Parathyroid adenoma (tissue), 2 donors: ENCODE results near the gene METAP1.

Experiments
- H2AFZ ChIP-seq: fragments of 300-600 bp; sonication (generic); one replicate; pipeline ENCODE4 v1.7.0; 2017; ENCODE audit warnings: antibody characterized with exemption, mild to moderate bottlenecking
- H3K27ac ChIP-seq: fragments of 300-600 bp; sonication (generic); one replicate; pipeline ENCODE4 v1.7.0; 2017
- H3K27me3 ChIP-seq: fragments of 300-600 bp; sonication (generic); one replicate; pipeline ENCODE4 v1.7.0; 2017; ENCODE audit warnings: low read length; ENCODE audit not compliant: control insufficient read depth, insufficient read depth
- H3K36me3 ChIP-seq: fragments of 300-600 bp; sonication (generic); one replicate; pipeline ENCODE4 v1.7.0; 2017; ENCODE audit warnings: low read length; ENCODE audit not compliant: control insufficient read depth, insufficient read depth
- H3K4me1 ChIP-seq: fragments of 300-600 bp; sonication (generic); one replicate; pipeline ENCODE4 v1.7.0; 2017; ENCODE audit warnings: control low read depth
- H3K4me2 ChIP-seq: fragments of 300-600 bp; sonication (generic); one replicate; pipeline ENCODE4 v1.7.0; 2017; ENCODE audit warnings: low read length
- H3K4me3 ChIP-seq: fragments of 300-600 bp; sonication (generic); one replicate; pipeline ENCODE4 v1.7.0; 2017; ENCODE audit warnings: low read depth, low read length
- H3K79me2 ChIP-seq: fragments of 300-600 bp; sonication (generic); one replicate; pipeline ENCODE4 v1.7.0; 2017; ENCODE audit warnings: control low read depth
- H3K9ac ChIP-seq: fragments of 300-600 bp; sonication (generic); one replicate; pipeline ENCODE4 v1.7.0; 2017; ENCODE audit warnings: mild to moderate bottlenecking
- H3K9me3 ChIP-seq: fragments of 300-600 bp; sonication (generic); one replicate; pipeline ENCODE4 v1.7.0; 2017; ENCODE audit warnings: low read length; ENCODE audit not compliant: control insufficient read depth
- TF ChIP-seq, protein P1 (sequence below): fragments of 300-600 bp; sonication (generic); IDR thresholded peaks from one replicate; pipeline ENCODE4 v1.7.0; 2017; ENCODE audit warnings: antibody characterized with exemption, mild to moderate bottlenecking
- donor health status: primary hyperparathyroidism.

The METAP1 gene

GRCh38 chr4:98955229-98955628 is 40.3 kb upstream of the METAP1 start:
- no peak overlapping the region for H3K27ac ChIP-seq
- H3K4me3 ChIP-seq: no peak overlapping the region
- no peaks in the 10 kb centered on the region for H3K4me1 ChIP-seq
- no peaks in the 10 kb centered on the region for H3K36me3 ChIP-seq
- no peaks in the 10 kb centered on the region for H3K27me3 ChIP-seq
- no peak overlapping the region for H2AFZ ChIP-seq
- H3K4me2 ChIP-seq: no peak overlapping the region
- TF ChIP-seq, protein P1, sequence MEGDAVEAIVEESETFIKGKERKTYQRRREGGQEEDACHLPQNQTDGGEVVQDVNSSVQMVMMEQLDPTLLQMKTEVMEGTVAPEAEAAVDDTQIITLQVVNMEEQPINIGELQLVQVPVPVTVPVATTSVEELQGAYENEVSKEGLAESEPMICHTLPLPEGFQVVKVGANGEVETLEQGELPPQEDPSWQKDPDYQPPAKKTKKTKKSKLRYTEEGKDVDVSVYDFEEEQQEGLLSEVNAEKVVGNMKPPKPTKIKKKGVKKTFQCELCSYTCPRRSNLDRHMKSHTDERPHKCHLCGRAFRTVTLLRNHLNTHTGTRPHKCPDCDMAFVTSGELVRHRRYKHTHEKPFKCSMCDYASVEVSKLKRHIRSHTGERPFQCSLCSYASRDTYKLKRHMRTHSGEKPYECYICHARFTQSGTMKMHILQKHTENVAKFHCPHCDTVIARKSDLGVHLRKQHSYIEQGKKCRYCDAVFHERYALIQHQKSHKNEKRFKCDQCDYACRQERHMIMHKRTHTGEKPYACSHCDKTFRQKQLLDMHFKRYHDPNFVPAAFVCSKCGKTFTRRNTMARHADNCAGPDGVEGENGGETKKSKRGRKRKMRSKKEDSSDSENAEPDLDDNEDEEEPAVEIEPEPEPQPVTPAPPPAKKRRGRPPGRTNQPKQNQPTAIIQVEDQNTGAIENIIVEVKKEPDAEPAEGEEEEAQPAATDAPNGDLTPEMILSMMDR: no peak
- no peaks in the 10 kb centered on the region for H3K9me3 ChIP-seq
- H3K9ac ChIP-seq: no peak overlapping the region
- H3K79me2 ChIP-seq: no peaks in the 10 kb centered on the region

DNA sequence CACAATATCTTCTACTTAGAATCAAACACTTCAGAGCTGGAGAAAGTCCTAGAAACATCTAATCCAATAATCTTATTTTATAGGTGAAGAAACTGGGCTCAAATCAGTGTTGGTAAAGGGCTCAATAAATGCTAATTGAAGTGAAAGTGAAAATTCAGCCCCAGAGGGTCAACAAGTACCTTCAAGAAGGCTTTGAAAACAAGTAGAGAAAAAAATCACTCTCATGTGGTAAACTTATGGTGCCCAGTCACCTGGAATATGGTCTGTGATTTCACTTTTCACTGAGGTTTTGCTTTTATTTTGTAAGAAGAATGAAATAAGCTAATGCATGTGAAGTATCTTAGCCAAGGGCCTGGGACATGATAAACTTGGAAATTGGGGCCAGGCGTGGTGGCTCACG is 37.5 kb upstream of the METAP1 start:
- Histone ChIP-seq H3K4me1 (no peaks in the 10 kb centered on the region), H3K79me2 (no peaks in the 10 kb centered on the region), H3K36me3 (no peaks in the 10 kb centered on the region), H3K9me3 (no peaks in the 10 kb centered on the region), H3K27me3 (no peaks in the 10 kb centered on the region), H2AFZ (no peak overlapping the region), H3K4me3 (no peak overlapping the region), H3K27ac (no peak overlapping the region), H3K4me2 (no peak overlapping the region), H3K9ac (no peak overlapping the region)
- TF ChIP-seq, protein P1: no peak

DNA sequence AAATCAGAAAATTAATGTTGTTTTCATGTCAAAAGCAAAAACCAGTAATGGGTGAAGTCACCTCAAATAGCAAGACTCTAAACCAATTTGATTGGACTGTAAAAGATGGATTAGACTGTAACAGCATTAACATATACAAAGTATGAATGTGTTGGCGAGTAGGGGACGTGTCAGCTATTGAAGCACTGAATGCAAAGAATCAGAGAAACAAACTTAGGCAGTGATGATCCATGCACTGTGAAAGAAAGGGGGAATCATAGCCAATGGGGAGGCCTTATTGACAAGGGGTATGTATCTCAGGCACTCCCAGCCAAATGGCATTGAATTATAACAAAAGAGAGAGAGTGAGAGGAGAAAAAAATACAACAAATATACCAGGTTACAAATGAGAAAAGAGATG is 36.1 kb upstream of the METAP1 start:
- Histone ChIP-seq H3K9ac (no peak overlapping the region), H3K4me2 (no peak overlapping the region), H2AFZ (no peak overlapping the region), H3K79me2 (no peaks in the 10 kb centered on the region), H3K4me1 (no peaks in the 10 kb centered on the region), H3K9me3 (no peaks in the 10 kb centered on the region), H3K27ac (no peak overlapping the region), H3K36me3 (no peaks in the 10 kb centered on the region), H3K27me3 (no peaks in the 10 kb centered on the region), H3K4me3 (no peak overlapping the region)
- TF ChIP-seq, protein P1: no peak

- Histone ChIP-seq H3K9me3 (no peaks in the 10 kb centered on the region), H3K36me3 (no peaks in the 10 kb centered on the region), H3K4me2 (no peak overlapping the region), H3K4me1 (no peaks in the 10 kb centered on the region), H3K4me3 (no peak overlapping the region), H3K27me3 (no peaks in the 10 kb centered on the region), H3K9ac (no peak overlapping the region), H2AFZ (no peak overlapping the region), H3K79me2 (no peaks in the 10 kb centered on the region), H3K27ac (no peak overlapping the region)
- TF ChIP-seq, protein P1: no peak
Observed at GRCh38 chr4:98961770-98962169, 33.8 kb upstream of the METAP1 start.

DNA sequence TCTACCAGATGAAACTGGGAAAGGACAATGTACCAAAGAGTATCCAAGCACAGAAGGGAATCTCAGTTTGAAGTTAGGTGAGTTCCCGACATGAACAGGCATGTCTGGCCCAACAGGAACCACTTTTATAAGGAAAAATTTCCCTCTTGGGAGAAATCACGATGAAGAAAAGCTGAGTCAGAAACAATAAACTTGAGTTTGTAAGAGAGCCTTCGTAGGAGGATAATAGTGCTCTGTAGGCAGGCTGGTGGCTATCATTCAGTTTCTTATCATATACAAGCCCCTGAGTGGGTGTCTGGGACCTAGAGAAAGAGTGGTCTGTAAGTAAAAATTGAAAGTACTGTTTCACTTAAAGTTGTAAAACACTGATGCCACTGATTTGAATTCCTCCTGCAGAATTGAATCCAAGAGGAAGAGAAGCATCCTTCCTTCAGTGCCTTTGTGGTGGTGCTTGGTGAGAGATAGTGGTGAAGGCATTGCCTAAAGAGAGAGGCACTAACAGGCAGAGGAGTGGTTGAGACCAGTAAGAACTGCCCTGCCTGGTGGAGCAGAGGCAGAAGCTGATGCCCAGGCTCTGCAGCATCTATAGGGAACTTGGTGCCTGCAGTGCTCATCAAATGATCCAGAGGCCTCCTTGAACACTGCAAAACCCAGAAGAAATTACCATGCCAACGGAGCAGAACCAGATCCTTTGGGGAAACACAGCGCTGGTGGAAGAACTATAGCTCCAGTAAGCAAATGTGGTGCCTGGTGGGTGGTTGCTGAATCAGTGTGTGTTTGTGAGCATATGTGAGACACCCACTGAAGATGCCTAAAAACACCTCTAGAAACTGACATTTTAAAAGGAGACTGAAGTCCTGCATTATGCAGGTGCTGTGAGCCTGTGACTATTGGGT is 31.7 kb upstream of the METAP1 start:
- H3K4me3 ChIP-seq: no peak overlapping the region
- TF ChIP-seq, protein P1: no peak
- H3K4me2 ChIP-seq: no peak overlapping the region
- no peaks in the 10 kb centered on the region for H3K27me3 ChIP-seq
- no peaks in the 10 kb centered on the region for H3K4me1 ChIP-seq
- no peaks in the 10 kb centered on the region for H3K9me3 ChIP-seq
- no peak overlapping the region for H2AFZ ChIP-seq
- no peaks in the 10 kb centered on the region for H3K36me3 ChIP-seq
- no peaks in the 10 kb centered on the region for H3K79me2 ChIP-seq
- H3K9ac ChIP-seq: no peak overlapping the region
- no peak overlapping the region for H3K27ac ChIP-seq
